HG02588 (cell line): Measurements from ENCODE around the gene KHSRP.

ENCODE experiments used
- ATAC-seq: cut with Tn5 transposase; IDR thresholded peaks from one replicate; pipeline ENCODE4 v1.9.1; 2021; ENCODE audit warnings: mild to moderate bottlenecking, moderate library complexity; ENCODE audit not compliant: unreplicated experiment

The KHSRP gene, protein sequence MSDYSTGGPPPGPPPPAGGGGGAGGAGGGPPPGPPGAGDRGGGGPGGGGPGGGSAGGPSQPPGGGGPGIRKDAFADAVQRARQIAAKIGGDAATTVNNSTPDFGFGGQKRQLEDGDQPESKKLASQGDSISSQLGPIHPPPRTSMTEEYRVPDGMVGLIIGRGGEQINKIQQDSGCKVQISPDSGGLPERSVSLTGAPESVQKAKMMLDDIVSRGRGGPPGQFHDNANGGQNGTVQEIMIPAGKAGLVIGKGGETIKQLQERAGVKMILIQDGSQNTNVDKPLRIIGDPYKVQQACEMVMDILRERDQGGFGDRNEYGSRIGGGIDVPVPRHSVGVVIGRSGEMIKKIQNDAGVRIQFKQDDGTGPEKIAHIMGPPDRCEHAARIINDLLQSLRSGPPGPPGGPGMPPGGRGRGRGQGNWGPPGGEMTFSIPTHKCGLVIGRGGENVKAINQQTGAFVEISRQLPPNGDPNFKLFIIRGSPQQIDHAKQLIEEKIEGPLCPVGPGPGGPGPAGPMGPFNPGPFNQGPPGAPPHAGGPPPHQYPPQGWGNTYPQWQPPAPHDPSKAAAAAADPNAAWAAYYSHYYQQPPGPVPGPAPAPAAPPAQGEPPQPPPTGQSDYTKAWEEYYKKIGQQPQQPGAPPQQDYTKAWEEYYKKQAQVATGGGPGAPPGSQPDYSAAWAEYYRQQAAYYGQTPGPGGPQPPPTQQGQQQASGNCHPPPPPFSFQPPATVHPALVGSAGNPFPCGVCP

DNA sequence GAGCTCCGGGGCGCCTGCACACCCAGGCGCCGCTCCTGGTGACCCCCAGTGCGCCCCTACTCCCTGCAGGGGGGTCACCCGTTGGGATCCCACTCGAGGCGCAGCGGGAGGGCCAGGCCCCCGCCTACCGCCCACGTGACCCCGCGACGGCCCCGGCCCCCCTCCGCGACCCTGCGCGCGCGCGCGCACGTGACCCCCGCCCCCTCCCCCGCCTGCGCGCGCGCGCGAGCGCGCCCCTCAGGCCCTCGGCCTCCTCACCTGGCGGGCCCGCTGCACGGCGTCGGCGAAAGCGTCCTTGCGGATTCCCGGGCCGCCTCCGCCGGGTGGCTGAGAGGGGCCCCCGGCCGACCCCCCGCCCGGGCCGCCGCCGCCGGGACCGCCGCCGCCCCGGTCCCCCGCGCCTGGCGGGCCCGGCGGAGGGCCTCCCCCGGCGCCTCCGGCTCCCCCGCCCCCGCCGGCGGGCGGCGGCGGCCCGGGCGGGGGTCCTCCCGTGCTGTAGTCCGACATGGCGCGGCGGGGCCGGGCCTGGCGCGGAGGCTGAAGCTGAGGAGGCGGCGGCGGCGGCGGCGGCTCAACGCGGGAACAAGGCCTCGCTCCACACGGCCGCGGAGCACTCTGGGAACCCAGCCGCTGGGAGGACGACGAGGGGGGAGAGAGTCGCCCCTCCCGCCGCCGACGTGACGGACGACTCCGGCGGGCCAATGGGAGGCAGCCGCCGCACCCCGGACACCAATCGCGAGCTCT is at the start of gene KHSRP:
Gene KHSRP (minus strand): TSS at position 617 of the 744 bp plus-strand sequence. CDS start 110 bp downstream, at position 507.
- peak; percentile 3 for ATAC-seq

DNA sequence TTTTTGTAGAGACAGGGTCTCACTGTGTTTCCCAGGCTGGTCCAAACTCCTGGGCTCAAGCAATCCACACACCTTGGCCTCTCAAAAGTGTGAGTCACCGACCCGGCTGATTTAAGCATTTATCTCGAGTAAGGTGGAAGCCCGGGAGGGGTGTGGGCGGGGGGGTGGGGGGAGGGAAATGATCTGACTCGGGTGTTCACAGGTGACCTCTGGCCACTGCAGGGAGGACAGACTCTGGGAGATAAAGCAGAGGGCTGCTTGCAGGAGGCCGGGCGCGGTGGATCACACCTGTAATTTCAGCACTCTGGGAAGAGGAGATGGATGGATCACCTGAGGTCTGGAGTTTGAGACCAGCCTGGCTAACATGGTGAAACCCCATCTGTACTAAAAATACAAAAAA is 49.0 kb upstream of the KHSRP start:
- no peak for ATAC-seq

DNA sequence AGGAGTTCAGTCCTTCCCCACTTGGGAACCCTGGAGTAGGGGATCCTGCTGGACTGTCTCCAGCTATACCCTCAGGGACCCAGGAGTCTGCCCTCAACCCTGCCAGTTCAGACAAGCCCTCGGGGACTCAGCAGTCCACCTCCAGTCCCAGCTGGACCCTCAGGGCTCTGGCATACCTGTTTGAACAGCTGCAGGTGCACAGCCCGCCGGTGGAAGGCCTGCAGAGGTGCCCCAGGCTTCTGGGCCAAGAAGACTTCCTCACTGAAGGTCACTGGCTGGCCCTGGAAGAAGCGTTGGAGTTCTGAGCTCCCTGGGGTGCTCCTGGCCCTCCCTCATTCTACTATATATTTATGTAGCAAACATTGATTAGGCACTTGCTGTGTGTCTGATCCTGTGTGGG is 48.1 kb upstream of the KHSRP start:
- ATAC-seq = no peak

DNA sequence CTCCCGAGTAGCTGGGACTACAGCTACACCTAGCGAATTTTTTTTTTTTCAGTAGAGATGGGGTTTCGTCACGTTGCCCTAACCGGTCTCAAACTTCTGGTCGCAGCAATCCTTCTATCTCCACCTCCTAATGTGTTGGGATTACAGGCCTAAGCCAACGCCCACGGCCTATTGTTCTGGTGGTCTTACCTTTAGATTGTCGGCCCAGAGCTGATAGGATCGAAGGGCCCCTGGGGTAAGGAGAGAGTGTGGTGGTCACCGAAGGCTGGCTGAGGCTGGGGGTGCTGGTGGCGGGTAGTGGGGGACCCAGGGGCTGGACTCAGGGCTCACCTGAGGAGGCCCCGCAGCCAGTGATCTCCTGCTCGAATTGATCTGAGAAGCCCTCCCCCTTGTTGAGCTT is 46.5 kb upstream of the KHSRP start:
- ATAC-seq = no peak

DNA sequence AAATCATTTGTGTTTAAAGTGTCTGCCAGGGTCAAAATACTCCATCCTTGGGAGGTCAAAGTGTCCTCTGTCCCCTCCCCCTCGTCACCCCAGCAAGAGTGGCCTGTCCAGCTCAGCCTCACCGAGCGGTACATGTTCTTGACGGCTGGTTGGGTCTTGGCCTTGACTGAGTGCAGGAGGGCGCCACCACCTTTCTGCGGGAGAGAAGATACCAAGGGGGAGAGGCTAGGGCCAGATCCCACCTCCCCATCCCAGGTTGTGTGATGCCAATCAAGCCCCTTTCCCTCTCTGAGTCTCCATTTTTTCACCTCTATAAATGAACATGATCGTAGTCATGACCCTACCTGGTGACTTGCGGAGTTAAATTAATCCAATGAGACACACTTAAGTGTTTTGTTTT is 45.6 kb upstream of the KHSRP start:
- no peak for ATAC-seq

DNA sequence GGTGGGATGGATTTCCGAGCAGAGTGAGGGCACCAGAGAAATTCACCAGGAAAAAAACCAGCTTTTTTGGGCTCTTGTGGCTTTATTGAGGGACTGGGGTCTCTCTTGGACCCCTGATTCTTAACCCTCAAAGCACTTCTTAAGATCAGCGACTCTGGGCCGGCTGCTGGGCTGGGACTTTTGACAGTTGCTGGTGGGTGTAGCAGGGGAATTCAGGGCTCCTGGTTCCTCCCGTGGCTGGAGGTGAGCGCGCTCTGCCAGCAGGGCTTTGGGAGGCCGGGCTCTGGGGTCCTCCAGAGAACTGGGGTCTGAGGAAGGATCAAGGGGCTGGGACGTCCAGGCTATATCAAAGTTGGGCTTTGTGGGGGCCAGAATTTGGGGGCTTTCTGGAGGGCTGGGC is 42.8 kb upstream of the KHSRP start:
- ATAC-seq = no peak

DNA sequence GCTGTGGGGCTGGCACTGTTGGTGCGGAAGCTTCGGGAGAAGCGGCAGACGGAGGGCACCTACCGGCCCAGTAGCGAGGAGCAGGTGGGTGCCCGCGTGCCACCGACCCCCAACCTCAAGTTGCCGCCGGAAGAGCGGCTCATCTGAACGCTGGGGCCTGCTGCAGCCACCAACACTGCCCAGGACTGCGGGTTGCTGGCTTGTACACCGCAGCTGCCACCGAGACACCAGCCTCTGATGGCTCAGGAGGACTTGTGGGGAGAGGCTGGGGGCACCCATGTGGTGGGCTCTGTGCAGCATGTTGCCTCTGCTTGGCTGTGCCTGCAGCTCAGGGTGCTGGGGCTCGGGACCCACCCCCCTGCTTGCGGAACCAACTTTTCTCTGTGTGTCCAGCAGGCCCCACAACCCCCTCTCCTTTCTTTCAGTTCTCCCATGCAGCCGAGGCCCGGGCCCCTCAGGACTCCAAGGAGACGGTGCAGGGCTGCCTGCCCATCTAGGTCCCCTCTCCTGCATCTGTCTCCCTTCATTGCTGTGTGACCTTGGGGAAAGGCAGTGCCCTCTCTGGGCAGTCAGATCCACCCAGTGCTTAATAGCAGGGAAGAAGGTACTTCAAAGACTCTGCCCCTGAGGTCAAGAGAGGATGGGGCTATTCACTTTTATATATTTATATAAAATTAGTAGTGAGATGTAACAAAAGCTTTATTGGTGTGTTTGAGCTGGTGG is 42.1 kb upstream of the KHSRP start:
- no peak for ATAC-seq

DNA sequence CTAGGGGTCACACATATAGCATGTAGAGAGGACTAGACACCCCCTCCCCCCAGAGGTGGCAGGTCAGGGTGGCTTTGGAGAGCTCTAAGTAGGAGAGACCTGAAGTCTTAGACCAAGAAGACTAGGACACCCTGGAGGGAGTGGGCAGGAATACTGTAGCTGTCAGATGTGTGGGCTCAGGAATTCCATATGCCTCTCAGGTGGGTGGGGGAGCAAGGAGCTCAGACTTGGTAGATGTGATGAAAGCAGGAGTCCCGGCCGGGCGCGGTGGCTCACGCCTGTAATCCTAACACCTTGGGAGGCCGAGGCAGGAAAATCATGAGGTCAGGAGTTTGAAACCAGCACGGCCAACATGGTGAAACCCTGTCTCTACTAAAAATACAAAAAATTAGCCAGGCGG is 41.1 kb upstream of the KHSRP start:
- ATAC-seq = no peak

DNA sequence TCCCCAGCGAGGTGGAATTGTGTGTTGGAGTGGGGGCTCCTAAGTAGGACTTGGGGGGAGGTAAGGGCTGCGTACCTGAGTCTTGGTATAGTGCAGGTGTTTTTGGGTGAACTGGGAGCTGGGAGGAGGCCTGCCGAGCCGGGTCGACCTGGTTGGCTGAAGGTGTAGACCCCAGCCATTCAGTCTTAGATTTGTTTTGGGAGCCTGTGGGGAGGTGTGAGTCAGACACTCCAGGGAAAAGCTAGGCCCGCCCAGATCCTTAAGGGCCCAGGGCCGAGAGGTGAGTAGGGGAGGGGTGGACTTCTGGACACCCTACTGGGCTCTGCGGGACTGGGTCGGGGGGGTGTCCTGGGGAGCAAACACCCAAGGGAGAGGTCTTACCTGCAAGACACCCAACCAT is 40.4 kb upstream of the KHSRP start:
- no peak for ATAC-seq

DNA sequence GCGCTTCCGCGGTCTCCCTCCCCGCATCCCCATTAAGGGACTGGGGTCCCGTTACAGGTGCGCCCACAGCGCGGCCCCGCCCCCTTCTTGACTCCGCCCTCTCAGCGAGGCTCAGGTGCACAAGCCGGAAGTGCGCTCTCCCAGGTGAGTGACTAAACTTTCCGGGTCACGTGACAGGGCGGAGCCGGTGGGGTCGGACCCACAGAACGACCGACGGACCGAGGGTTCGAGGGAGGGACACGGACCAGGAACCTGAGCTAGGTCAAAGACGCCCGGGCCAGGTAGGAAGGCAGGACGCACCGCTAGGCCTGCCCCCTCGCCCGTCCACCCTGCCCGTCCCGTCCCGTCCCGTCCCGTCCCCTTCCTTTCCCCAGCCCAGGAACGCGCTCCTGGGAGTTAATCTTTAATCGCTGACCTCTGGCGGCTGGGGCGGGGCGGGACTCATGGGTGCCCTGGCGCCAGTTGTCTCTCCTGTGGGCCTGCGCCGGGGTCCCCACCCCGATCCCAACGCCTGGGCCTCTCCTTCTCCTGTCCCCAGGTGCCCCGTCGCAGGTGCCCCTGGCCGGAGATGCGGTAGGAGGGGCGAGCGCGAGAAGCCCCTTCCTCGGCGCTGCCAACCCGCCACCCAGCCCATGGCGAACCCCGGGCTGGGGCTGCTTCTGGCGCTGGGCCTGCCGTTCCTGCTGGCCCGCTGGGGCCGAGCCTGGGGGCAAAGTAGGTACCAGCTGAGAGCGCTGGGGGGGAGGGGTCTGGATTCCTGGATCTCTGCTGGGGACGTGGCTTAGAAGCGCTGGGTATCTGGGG is 39.7 kb upstream of the KHSRP start, which contains the start of gene CRB3:
Gene CRB3 (plus strand): TSS at position 202 of the 804 bp plus-strand sequence. CDS start 431 bp downstream, at position 633.
- no peak for ATAC-seq

DNA sequence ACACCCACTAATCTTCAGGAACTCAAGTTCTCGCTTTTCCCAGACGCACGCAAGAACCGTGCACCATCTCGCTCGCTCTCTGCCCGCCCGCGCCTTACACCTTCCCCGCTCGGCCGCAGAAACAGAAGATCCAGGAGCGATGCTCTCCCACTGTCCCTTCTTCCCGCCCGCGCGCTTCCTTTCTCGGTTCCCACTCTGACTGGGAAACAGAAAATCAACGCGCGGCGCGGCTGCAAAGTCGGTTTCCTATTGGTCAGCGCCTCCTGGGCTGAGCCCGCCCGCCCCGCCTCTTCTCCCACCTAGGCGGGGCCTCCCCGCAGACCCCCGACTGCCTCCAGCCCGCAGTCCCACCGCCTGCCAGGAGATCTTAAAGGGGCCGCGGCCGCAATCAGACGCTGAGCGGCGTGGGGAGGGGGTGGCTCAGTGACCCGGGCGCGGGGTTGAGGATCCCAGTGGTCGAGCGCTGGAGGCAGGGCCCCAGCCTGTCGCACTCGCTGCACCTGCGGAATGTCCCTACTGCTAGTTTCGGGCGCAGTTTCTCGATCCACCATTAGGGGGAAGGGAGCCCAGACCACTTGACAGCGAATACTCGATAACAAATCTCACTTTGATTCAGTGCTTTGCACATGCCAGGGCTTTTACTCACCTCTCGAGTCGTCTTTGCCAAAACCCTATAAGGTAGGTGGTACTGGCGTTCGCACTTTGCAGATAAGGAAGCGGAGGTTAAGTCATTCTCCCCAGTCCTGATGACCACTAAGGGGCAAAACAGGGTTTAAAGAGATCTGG is 35.7 kb upstream of the KHSRP start:
- ATAC-seq = peak; percentile 61

DNA sequence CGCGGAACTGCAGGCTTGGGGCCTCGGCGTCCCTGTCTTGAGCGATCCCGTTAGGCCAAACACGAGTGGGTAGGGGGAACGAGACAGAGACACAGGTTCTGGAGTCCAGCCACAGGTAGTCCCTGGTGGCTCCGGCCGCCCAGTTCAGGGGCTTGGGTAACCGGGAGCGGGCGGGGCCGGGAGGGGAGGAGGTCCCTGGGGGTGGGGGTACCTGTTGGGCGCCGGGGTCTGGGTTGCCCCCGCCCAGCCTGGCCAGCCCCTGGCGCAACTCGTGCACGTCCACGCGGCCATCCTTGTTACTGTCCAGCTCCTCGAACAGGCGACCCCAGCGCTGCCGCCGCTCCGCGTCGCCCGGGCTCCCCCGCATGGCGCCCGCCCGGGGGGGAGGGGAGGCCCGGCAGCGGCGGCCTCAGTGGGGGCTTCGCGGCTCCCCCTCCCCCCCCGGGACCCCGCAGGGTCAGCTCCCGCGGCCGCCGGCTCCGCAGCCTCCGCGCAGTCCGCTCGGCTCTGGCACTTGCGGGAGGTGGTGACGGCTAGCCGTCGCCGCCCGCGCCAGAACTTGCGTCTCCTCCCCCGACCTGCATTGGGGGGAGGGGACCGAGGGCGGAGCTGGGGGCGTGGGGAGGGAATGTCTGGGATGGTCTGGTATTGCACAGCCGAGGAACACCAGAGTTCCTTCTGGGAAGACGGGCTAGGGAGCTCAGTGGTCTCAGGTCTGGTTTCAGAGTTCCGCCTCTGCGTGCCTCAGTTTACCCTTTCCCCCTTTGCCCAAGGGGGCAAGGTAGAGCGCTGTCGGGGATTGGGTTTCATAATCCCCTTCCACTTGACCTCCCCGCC is 34.9 kb upstream of the KHSRP start, which contains the start of gene SLC25A23:
Gene SLC25A23 (minus strand): TSS at position 531 of the 837 bp plus-strand sequence. CDS start 164 bp downstream, at position 367.
- peak; percentile 36 for ATAC-seq

DNA sequence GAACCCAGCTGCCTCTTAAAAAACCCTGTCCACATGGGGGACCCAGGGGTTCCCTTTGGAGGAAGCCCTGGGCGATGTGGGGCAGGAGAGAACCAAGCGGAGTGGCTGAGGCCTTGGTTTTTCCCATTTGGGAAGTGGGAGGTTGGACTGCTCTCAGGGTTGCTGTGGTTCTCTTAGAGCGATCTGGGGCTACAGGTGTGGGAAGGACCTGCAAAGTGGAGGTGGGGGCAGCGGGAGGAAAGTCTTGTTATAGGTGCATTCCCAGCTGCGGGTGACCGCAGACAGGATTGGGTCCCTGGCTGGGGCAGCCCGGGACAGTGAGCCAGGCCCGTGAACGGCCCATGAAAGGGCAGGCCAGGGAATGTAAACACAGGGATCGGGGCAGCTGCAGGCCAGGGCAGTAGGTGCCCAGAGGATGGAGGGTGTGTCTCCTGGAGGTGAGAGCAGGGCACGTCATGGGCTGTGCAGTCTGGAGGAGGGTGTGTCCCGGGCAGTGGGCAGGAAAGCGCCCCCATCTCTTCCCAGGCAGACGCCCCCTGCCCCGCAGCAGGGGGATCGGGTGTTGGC is 34.2 kb upstream of the KHSRP start:
- ATAC-seq = no peak

DNA sequence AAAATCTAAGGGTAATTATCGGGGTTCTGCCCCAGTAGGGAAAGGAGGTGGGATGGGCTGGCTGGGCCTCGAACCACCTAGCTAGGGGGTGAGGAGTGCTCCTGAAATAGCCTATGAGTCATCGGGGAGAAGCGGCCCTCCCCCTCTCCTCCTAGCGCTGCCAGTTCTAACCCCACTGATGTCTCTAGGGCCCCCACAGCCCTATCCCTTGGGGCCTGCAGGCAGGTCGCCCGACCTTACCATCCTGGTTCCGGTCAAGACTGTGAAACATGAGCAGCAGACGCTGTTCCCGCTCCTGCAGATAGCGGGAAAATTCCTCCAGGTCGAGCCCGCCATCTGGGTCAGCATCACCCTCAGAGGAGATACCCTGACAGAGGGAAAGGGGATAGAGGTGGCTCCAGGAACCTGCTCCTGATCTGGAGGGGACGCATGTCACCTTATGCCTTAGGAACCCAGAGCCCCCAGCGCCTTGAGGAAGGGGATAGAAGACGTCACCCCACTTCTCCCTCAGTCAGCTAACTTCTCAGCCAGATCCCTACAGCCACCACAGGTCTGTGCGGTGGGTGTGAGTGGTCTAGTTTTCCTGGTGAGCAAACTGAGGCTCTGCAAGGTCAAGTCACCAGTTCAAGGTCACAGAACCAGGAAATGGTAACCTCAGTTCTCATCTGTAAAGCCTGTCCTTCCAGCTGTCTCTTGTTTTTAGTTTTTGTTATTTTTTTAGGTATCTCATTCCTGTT is 33.5 kb upstream of the KHSRP start:
- no peak for ATAC-seq

DNA sequence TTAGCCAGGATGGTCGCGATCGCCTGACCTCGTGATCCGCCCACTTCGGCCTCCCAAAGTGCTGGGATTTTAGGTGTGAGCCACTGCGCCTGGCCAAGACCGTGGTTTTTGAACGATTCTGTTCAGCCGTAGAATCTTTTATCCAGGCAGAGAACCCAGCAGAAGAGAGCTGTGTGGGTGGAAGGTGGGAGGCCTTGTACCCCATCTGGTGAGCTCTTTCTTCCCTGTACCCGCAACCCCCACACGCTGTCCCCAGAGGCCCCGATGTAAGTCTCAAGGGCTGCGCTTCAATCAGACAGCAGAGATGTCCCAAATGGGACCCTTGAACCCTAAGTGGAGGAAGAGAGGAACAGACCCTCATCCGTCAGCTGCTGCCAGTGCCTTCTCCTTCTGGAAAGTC is 31.3 kb upstream of the KHSRP start:
- ATAC-seq = no peak

DNA sequence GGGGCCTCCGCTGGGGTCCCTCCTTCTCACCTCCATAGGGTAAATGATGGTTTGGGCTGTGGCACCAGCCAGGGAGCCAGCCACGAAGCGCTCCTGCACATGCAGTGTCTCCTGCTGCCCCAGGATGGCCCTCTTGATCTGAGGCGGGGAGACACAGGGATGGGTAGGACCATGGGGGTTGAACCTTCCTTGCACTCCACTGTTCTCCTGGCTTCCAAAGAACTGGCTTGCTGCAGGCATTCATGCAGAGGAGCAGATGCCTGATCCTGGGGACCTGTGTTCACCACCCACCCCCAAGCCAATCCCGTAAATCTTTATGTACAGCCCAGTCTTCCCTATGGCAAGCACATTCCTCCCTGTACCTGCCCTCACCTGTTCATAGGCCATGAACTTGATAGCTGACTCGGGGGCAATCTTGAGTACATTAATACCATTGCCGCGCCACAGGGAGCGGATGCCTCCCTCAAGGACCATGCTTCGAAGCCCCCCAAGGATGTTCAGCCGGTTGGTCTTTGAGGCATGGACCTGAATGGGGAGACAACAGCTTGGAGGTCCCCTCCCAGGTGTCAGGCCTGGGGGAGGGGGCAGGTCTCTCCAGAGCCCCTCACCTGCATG is 29.4 kb upstream of the KHSRP start:
- no peak for ATAC-seq

DNA sequence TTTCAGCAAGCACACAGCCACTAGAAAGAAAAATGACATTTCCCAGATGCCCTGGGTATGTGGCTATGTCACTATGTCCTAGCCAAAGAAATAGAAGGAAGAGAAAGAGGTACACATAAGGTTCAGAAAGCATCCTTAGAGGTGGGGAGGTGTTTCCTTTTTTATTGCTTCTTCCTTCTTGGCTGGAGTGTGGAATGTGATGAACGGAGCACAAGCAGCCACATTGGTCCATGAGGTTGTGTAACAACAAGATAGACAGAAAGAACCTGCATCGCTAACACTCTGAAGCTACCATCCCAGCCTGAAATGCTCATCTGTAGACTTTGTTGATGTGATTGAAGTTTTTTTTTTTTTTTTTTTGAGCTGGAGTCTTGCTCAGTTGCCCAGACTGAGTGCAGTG is 28.3 kb upstream of the KHSRP start:
- no peak for ATAC-seq
